Measurements from ENCODE around the gene SERPINB7.

The SERPINB7 gene

DNA sequence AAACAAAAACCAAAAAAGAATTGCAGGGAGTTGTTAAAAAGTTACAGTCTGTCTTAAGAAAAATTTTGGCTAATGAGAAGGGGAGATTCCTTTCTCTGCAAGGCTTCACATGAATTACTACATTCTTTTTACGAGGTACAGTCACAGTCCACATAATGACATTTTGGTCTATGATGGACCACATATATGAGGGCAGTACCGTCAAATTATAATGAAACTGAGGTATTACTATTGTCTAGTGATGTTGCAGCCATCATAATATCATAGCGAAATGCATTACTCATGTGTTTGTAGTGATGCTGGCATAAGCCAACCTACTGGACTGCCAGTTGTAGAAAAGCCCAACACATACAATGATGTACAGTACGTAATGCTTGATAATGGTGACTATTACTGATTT, 12.5 kb downstream of the SERPINB7 start:
- DNase-seq (ENCODE audit: low read depth, low spot score): no peak

DNA sequence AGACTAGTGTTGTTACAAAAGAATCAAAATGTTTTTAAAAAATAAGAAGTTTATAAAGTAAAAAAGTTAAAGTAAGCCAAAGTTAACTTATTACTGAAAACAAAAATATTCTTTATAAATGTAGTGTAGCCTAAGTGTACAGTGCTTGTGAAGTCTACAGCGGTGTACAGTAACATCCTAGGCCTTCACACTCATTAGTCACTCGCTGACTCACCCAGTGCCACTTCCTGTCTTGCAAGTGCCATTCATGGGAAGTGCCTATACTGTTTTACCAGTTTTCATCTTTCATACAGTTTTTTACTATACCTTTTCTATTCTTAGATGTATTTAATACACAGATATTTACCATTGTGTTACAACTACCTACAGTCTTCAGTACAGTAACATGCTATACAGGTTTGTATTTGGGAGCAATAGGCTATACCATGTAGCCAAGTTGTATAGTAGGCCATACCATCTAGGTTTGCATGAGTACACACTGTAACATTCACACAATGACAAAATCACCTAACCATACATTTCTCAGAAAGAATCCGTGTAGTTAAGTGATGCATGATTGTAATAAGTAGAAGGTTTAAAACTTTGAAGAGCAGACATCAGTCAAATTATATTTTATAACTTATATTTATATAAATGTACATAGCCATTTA, 13.4 kb downstream of the SERPINB7 start:
- no peak for DNase-seq (ENCODE audit: low read depth, low spot score)

DNA sequence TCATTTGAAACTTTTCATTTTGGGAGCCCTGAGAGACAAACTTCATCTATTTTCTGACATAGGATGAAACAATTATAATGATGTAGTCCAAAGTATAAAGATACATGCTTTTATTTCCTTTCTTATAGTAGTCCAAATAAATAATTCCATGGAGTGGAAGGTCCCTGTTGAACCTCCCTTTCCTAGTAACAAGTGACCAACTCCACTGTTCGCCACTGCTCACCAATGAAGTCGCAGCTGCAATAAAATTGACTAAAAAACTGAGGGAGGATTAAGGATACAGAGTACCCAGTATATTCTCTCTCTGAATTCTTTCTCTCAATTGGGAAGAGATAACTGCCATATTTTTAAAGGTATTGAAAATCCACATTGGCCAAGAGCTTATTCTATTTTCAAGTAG, 14.1 kb downstream of the SERPINB7 start:
- no peak for DNase-seq (ENCODE audit: low read depth, low spot score)

DNA sequence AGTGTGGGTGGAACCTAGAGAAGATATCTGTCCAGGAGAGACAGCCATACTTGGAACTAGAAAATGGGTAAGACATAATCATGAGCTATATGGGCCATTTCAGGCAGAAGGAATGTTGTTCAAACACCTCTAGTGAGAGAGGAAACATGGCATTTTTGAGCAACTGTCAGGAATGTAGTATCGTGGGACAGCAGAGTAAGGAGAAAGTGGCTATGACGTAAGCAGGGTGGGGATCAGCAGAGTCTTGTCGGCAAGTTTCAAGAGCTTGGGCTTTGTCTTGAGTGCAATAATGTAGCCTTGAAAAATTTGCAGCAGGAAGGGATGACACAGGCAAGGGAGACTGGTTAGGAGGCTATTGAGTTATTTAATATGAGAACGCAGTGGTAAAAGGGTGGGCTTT, 20.4 kb downstream of the SERPINB7 start:
- no peak for DNase-seq (ENCODE audit: low read depth, low spot score)

DNA sequence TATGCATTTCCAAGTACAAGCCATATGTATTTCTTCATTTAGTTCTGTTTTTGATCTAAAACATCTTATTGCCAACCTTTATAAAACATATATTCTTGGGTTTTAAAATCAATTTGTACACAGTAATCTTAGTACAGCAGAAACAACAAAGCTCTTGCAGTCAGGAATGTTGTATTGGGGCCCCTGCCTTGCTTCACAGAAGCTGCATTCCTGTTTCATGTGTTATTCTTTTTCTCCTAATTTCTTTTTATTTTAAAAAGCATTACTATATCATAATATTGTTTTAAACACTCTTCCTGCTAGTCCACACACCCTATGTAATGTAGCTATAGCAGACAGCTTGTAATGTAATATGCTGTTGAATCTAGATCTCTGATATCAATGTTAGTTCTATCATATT, 24.0 kb downstream of the SERPINB7 start:
- DNase-seq (ENCODE audit: low read depth, low spot score): no peak

DNA sequence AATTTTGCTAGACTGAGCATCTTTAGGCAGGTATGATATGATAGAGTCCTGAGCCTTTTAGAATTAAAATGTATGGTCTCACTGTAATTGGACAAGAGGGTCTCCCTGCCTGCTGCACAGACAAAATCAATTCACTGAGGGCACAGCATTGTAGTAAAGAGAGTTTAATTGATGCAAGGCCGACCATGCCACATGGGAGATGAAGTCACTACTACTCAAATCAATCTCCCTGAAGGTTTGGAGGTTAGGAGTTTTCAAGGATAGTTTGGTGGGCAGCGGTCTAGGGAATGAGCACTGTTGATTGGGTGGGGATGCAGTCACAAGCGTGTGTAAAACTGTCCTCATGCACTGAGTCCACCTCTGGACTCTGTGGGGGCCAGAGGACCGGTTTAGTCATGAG, 26.1 kb downstream of the SERPINB7 start:
- DNase-seq (ENCODE audit: low read depth, low spot score): no peak

DNA sequence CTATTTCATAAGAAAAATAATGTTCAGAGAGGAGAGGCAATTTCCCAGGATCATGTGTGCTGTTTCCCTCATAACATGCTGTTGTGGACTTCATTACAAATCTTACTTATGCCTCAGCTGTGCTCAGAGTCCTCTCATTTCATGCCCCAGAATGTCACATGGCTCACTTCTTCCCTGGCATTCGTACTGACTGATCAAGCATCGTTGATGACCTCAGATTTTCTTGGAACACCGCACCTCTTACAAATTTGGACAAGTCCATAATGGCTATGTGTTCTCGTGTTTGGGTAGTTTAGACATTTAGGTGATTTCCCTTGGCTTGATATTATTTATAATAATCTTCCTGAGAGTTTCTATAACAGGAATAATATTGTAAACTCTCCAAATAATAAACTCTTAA, 32.9 kb downstream of the SERPINB7 start:
- DNase-seq (ENCODE audit: low read depth, low spot score): no peak

DNA sequence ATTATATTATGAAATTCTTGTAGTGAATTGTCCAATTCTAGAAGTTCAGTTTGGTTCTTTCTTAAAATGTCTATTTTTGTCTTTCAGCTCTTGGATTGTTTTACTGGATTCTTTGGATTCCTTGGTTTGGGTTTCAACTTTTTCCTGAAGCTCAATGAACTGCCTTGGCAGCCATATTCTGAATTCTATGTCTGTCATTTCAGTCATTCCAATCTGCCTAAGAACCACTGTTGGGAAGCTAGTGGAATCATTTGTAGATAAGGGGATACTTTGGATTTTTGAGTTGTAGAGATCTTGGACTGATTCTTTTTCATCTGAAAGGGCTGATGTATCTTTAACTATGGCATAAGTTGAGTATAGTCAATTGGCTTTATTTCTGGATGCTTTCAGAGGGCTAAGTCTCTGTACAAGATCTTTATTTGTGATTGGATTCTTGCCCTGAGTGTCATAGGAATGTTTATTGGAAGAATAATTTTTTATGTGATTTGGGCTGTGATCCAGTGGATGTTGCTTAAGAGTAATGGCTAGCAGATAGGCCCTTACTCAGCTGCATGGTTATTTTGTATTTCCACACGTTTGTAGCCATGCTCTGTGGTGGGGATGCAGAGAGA, 42.3 kb downstream of the SERPINB7 start:
- DNase-seq (ENCODE audit: low read depth, low spot score): no peak

DNA sequence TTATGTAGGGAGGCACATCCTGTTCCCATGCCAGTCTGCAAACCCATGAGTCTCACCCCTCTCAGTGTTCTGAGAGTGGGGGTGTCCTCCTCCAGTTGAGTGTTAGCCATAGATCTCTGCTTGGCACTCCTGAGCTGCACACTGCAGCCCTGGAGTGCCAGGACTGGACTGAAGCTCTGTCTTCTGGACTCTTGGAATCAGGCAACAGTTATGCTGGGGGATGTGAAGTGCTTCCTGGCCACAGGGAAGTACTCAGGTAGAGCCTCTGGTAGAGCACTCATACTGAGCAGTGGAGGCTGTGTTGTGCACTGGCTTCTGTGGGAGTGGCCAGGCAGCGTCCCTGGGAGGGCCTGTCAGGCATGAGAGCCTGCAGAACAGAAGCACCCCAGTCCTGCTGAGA, 43.0 kb downstream of the SERPINB7 start:
- no peak for DNase-seq (ENCODE audit: low read depth, low spot score)

DNA sequence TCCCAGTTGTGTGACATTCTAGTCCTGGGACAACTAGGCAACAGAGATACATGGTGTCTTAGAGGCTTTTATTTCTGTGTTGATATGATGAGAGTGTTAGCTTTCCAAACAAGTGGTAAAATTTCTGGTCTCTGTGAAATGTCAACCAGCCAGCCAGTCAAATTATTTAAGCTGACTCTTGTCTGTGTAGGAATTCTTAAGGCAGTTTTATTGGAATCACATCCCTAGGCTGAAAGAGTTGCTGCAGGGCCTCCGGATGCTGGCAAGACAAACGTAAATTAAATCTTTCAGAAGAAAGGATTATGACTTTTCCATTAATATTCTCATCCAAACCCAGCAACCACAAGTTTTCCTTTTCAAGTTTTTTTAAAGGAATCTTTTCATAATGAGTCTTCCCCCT, 44.6 kb downstream of the SERPINB7 start:
- no peak for DNase-seq (ENCODE audit: low read depth, low spot score)

DNA sequence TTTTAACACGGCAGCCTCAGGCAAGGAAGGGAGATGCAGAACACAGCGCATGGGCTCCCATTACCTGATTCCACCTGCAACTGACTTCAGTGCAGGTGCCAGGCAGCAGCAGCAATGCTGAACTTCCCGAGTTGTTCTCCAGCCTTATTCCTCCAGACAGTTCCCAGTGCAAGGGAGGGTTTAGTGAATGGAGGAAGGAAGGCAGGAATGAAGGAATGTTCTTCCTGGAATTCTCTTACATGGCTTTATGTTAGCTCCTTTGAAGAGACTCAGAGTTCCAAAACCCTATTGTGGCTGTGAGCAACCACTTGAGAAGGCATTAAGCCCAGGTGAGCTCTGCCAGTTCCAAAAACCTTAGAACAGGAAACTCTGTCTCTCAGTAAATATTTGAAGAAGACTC, 45.5 kb downstream of the SERPINB7 start:
- no peak for DNase-seq (ENCODE audit: low read depth, low spot score)

DNA sequence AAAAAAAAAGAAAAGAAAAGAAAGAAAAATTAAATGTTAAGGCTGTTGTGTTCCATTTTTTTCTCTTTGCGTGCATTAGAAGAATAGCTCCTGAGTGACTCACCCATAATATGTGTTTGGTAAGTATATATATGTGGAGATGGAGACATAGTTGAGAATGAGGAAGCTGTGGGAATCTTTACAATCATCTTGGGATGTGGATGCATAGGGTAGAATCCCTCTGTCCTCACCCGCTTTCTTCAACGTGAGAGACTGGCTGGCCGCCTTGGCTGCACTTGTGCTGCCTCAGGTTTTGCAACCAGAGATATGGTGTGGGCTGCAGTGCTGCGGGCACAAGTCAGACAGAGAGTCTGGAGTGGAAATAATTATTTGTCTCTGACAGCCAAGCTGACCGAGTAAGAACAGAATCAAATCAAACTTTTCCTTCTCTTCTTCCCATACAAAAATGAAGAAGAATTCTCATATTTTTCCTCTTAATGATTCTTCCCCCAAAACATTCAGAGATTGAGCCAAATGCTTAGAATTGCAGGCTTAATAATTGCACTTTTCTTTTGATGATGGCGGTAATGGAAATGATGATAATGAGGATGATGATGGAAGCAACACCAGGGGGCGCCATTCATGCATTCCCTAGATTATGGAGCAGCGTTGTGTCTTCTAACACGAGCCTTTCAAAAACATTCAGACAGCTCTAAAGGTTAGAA, 48.5 kb downstream of the SERPINB7 start:
- no peak for DNase-seq (ENCODE audit: low read depth, low spot score)

DNA sequence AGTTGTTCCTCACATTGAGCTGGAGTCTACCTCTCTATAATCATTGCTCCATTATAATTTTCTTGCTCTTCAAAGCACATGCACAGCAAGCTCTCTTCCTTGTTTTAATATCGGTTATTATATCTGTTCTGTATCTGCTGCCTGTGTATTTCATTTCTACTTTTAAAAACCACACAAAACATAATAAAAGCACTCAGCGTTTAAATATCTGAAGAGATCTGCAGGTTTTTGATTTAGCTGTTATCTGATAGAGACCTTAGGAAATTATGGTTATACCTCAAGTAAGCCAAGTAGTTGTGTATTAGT, 49.0 kb downstream of the SERPINB7 start:
- DNase-seq (ENCODE audit: low read depth, low spot score): no peak

DNA sequence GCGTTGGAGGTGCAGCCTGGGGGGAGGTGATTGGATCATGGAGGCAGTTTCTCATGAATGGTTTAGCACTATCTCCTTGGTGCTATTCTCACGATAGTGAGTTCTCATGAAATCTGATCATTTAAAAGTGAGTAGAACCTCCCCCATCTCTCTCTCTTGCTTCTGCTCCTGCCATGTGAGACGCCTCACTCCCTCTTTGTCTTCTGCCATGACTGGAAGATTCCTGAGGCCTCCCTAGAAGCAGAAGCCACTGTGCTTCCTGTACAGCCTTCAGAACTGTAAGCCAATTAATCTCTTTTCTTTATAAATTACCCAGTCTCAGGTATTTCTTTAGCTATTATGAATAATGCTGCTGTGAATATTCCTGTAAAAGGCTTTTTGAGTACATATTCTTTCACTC, 52.9 kb downstream of the SERPINB7 start:
- no peak for DNase-seq (ENCODE audit: low read depth, low spot score)

DNA sequence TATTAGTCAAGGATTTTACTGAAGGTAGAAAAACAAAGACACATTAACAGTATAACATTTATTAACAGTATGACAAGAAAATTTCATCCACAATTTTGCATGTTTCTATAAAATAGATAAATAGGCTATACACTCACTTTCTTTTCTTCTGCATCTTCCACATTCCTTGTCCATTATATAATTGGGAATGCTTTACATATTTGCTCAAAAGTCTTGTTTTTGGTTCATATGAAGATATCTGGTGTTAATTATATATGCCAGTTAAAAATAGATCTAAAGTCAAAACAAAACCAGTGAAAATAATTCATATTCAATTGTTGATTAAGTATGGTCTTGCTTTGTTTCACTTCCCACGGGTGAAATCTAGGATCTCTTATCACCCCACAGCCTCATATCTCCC, 53.4 kb downstream of the SERPINB7 start:
- DNase-seq (ENCODE audit: low read depth, low spot score): no peak

DNA sequence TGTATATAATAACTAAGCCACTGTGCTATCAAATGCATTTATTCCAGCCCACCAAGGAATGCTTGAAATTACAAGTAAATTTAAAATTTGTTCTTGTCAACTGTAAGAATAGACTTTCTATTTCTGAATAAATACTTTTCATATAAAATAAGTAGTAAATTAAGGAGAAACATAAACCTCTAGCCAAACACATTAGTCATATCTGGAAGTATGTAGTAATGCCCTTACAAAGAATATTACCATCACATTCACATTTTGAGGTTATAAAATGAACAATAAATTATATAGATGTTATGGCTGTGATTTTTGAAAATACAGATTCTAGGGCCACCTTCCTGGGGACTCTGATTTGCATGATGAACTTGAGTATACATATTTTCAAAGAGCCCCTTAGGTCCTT, 54.7 kb downstream of the SERPINB7 start:
- no peak for DNase-seq (ENCODE audit: low read depth, low spot score)

DNA sequence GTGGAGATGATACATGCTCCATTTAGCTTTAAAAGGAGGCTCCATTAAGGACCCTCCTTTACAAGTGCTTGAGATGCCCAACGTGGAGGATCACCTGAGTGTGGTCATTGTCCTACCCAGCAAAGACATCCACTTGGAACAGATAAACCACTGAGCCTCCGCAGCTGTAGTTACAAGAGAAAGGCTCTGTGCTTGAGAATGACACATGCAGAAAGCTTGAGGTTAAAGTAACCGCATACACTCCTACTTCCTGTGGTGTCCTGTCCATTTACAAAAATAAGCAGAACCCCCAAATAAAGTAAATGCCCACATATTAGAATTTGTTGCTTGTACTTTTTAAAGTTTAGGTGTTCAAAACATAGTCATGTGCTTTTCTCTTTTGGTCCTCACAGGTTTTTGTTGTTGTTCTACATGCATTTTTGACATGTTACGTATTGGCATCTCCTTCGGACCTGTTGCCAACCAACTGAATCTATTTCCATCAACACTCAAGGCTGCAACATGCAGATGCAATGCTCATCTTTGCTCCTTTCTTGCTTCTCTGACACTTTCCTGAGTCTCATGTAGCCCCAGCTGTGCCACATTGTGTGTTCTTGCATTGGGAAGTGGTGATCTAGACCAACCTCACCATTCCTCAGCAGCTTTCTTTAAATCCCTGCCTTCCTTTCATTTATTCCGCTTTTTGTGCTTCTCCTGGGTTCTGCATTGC, 56.0 kb downstream of the SERPINB7 start:
- DNase-seq (ENCODE audit: low read depth, low spot score): no peak

DNA sequence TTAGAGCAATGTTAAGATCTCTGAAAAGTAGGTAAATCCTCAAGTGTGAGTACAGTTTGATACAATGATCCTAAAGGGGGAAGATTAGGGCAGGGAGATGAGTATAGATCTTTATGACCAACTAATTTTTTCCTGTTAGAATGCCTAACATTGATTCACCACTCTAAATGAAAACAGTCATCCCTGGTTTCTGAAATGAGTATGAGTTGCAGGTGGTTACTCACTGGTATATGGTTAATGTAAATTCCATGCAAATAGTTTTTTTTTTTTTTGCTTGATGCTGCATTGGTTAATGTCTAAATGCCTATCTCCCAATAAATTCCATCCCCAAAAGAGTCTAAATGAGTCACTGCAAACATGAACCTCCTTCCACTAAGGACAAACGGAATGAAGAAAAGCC, 57.3 kb downstream of the SERPINB7 start:
- DNase-seq (ENCODE audit: low read depth, low spot score): no peak

DNA sequence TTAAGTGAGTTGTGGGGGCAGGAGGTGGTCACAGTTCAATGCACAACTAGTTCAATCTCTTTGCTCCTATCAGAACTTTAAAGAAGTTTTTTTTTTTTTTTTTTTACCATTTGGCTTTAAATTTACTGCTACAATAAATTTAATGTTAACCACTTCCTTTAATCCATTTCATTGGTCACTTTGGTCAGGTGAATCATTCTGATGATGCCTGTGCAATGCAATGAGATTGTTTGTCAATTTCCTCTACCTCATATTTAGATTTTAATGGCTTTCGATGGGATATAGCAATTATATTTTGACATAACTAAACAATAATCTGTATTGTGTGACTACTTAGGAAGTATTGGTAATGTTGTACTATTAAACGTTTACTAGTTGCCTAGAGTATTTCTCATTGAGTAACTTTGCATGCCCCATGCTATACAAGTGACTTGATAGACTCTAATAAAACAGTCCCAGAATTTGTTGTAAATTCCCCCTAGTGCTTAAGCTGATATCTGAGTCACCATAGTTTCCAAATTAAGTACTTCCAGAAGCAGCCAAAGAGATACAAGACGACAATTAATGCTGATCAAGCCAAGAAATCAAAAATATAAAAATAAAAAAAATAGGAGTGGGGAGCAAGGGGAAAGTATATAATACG, 59.4 kb downstream of the SERPINB7 start:
- no peak for DNase-seq (ENCODE audit: low read depth, low spot score)

DNA sequence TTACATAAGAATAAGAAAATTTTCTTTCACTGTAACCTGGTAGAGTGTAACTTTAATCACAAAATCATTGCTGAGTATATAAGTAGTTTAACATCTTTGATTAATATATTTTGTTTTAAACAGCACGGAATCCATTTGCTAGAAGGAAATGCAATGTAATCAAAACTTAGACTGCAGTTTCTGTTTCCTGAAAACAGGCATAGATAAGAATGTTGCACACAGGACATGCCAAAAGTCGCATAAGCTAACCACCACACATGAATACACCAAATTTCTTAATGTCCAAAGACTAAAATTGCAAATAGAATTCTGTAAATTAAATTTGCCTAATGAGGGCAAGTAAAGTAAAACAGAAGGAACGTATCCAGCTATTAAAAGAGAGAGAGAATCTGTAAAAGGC, 61.2 kb downstream of the SERPINB7 start:
- DNase-seq (ENCODE audit: low read depth, low spot score): no peak

DNA sequence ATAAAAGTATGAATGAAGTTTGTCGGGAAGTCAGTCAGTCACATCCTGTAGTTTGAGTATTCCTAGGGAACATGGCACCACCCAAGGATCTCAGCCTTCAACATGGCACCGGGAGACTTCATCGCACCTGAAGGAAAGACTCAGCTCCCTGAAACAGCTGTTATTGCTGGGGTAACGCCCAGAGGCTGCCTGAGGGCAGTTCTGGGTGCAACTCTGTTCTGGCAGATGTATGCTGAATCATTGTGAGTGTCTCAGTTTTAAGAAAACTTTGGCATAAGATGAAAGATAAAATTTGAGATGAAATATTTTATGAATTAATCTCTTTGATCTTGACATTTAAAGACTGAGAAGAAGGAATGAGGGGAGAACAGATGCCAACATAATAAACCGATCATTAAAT, 62.4 kb downstream of the SERPINB7 start:
- no peak for DNase-seq (ENCODE audit: low read depth, low spot score)

DNA sequence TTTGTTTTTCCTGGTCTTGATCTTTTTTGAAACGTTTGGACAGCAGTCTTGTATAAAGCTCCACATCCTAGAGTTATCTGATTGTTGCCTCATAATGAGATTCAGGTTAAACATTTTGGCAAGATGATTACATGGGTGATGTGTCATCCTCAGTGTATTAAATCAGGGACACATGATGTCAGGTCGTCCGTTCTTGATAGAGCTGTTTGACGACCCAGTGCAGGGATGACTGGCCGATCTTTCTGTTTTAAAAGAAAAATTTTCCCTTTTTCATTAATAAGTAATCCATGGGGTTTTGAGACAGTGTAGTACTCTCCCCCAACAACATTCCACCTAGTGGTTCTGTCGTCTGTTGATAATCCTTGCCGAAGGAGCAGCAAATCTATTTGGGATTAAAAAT, 67.8 kb downstream of the SERPINB7 start:
- DNase-seq (ENCODE audit: low read depth, low spot score): no peak

Data from ELF-1 (cell line).